GM21390 (cell line): ENCODE data around the gene DRC7.
"Not testable (repeated sequence)": the region's sequence is repeated elsewhere in the genome, so short reads cannot be mapped to it uniquely, and the experiment has no call there.

Experiments used
- ATAC-seq: cut with Tn5 transposase; IDR thresholded peaks from one replicate; pipeline ENCODE4 v1.9.1; 2021; ENCODE audit not compliant: unreplicated experiment

Gene DRC7

GRCh38 chr16:57732714-57733113, 38.1 kb downstream of the DRC7 start:
- no peak for ATAC-seq

GRCh38 chr16:57734308-57734924, 39.8 kb downstream of the DRC7 start:
- no peak for ATAC-seq

- peak; percentile 87 for ATAC-seq
Measured at GRCh38 chr16:57734925-57735754, 40.5 kb downstream of the DRC7 start.

DNA sequence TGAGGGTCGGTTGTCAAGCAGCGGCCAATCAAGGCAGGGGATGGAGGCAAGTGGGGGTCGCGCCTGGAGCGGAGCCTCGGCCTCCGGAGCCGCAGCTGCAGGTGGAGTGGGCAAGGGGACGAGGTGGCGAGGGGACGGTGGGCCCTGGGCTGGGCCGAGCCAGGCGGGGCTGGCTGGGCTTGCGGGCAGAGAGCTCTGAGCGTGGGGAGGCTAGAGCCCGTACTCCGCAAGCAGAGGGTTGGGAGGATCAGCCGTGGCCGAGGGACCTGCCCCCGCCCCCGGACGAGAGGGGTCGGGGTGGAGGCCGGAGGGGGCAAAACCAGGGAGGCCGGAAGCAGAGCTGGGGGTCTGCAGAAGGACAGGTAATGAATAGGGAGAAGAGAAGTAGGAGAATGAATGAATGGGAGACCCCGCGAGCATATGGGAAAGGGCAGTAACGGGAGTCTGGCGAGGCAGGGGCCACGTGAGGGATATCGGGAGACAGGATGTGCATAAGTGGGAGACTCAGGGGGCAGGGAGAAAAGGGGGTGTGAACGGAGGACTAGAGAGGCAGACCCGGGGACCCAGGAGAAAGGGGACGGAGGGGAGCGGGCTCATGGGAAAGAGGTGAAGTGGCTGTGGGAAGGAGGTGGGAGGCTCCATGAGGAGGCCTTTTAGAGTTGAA, 41.3 kb downstream of the DRC7 start, which contains the start of gene KATNB1:
KATNB1 (plus strand) TSS at position 16 of the 664 bp plus-strand sequence. CDS start 1,474 bp downstream, outside the sequence.
- ATAC-seq = no peak

- ATAC-seq = no peak
Measured at GRCh38 chr16:57736419-57737351, 42.1 kb downstream of the DRC7 start.

GRCh38 chr16:57738844-57739243, 44.2 kb downstream of the DRC7 start:
- ATAC-seq = no peak

DNA sequence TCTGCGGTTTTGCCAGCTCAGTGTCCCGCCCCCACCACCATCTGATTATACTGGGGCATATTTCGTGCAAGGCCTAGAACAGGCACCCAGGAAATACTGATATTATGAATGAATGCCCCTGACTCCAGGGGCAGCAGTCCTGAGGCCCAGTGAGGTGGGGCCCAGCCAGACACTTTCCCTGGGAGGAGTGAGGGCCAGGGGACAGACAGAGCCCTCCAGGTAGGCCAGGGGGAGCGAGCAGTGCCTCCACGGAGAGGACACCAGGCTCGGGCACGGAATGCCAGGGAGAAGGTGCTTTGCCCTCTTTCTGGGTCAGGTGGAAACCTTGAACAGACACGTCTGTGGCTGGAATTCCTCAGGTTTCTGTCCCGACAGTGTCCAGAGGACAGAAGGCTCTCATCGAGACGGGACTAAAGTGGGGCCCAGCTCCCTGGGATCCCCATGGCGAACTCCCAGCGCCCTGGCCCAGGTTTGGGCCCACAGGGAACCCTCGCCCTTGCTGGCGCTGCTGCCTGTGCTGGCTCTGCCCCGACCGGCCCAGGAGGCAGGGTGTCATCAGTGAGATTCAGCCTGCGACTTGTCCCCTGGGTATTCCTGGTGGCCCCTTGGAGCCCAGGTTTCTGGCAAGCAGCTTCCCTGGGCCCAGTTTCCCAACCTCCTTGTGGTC, 45.3 kb downstream of the DRC7 start:
- ATAC-seq = no peak

GRCh38 chr16:57740423-57741071, 45.9 kb downstream of the DRC7 start:
- ATAC-seq = no peak

DNA sequence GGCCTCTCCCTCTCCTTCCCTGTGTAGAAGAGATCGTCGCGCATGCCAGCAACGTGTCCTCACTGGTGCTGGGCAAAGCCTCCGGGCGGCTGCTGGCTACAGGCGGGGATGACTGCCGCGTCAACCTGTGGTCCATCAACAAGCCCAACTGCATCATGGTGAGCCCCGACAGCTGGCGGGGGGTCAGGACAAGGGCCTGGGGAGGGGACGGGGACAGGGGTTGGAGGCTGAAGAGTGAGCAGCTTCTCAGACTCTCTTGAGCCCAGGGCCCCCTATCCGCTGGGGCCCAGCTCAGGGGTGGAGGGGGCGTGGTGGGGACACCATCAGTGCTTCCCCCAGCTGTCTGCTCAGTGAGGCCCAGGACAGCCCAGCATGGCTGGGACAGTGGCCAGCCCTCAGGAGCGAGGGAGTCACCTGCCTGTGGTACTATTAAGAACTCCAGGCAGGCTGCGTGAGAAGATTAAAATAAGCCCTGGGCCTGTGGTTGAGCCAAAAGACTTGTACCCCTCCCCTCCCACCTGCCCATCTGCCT, 47.1 kb downstream of the DRC7 start:
- no peak for ATAC-seq

DNA sequence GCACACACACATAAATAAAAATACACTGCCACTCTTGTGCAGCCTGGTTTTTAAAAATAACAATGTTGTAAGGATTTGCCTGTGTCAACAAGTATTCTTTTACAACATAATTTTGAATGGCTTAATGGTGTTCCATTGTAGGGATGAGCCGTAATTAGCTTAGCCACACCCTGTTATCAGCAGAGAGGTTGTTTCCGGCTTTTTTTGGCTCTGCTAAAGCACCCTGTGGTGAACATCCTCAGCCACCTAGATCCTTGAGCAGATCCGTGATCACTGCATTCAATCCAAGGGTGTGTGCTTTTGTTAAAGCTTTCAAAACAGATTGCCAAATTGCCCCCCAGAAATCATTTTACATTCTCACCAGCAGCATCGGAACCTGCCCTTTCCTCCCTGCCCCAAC, 47.9 kb downstream of the DRC7 start:
- ATAC-seq = no peak

- no peak for ATAC-seq
Measured at GRCh38 chr16:57743458-57743857, 48.9 kb downstream of the DRC7 start.

GRCh38 chr16:57743886-57744641, 49.5 kb downstream of the DRC7 start:
- no peak for ATAC-seq

DNA sequence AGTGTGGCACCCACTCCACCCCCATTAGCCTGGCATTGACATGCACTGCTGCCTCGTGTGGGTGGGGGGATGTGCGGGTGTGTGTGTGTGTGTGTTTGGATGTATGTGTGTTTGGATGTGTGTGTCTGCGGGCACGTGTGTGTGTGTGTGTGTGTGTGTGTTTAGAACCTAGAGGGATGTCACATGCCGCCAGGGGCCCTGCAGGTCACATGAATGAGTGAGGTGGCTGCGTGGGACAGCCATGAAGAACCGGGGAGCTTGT, 50.0 kb downstream of the DRC7 start:
- ATAC-seq = no peak

DNA sequence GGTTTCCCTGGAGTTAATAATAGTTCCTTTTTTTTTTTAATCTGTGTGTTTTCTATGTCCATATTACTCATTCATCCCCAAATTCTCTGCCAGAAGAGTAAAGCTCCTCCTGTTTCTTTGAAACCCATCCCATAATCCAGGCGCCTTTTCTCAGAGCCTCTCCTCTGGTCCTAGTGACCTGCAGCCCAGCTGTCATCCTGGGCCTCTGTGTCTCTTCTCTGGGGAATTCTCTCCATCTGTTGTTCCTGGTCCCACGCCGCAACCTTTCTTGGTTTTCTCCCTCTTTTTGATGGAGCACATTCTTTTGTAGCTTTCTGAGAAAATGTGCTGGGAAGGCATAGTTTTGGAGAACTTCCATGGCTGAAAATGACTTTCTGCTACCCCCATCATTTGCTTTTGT, 51.2 kb downstream of the DRC7 start:
- no peak for ATAC-seq

DNA sequence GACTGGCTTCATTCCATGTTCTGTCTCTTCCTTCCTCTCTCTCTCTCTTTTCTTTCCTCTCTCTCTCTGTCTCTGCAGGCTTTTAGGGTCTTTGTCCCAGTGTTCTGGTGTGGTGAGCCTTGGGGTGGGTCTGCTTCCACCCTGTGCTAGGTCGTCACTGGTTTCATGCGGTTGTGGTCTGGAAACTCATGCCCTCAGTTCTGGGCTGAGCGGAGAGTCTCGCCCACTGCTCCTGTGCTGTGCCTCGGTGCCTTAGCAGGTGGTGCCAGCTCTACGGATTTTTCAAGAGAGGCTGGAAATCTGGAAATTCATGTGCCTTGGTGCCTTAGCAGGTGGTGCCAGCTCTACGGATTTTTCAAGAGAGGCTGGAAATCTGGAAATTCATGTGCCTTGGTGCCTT, 51.7 kb downstream of the DRC7 start:
- not testable (repeated sequence) for ATAC-seq

- no peak for ATAC-seq
Measured at GRCh38 chr16:57747091-57747490, 52.5 kb downstream of the DRC7 start.

DNA sequence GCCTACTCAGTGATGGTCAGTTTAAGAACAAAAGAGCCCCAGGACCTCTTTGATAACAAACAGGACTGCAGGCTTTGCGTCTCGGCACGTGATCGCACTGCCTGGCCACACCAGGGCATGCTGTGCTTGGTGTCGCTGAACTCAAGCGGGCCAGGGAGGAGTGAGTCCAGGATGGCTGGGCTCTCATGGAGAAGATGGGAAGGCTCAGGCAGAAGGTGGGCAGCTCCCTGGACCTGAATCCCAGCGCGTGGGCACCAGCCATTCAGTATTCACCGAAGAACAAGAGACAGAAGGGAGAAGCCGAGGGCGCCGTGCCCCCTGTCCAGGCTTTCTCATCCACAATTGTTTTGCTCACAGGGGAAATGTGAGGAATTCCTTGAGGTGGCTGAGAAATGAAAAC, 52.9 kb downstream of the DRC7 start:
- no peak for ATAC-seq

GRCh38 chr16:57747996-57748395, 53.4 kb downstream of the DRC7 start:
- no peak for ATAC-seq

DNA sequence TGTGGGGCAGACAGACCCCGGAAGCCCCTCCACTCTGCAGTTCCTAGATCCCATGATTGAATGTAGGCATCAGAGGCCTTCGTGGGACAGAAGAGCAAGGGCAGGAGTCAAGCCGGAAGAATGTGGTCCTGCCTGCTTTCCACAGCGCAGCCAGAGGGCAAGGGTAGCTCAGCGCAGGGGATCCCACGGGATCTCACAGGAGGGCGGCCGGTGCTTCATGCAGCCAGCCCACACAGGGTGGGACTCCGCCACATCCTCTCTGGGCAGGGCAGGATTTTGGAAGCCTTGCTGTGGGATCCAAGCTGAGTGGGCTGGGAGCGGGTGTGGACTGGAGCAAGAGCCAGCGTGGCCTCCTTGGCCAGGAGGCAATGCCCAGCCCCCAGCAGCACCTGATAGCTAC, 54.0 kb downstream of the DRC7 start:
- no peak for ATAC-seq
